ENCODE measurements around the gene GRIN1.

DNA sequence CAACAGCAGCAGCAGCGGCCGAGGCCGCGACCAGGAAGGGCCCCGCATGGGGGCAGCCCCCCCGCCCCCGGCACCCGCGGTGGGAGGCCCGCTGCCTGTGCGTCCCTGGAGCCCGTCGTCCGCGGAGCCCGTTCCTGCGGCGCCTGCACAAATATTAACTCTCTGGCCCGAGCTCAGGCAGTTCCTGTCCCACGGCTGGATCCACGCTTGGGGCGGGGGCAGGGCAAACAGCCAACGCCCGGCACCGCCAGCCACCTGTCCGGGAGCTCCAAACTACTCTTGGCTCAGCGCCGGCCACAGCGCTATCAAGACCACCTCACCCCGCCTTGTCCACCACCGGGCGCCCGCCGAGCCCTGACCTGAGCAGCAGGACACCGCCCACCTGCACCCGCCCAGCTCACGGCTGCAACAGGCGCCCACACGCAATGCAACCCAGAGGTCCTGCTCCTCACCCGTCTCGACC is 31.0 kb downstream of the GRIN1 start, which contains the start of gene LRRC26:
- no peak for TF ChIP-seq POLR2A (IDR thresholded peaks at IDR 0.05)
- TF ChIP-seq, protein P1, sequence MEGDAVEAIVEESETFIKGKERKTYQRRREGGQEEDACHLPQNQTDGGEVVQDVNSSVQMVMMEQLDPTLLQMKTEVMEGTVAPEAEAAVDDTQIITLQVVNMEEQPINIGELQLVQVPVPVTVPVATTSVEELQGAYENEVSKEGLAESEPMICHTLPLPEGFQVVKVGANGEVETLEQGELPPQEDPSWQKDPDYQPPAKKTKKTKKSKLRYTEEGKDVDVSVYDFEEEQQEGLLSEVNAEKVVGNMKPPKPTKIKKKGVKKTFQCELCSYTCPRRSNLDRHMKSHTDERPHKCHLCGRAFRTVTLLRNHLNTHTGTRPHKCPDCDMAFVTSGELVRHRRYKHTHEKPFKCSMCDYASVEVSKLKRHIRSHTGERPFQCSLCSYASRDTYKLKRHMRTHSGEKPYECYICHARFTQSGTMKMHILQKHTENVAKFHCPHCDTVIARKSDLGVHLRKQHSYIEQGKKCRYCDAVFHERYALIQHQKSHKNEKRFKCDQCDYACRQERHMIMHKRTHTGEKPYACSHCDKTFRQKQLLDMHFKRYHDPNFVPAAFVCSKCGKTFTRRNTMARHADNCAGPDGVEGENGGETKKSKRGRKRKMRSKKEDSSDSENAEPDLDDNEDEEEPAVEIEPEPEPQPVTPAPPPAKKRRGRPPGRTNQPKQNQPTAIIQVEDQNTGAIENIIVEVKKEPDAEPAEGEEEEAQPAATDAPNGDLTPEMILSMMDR (IDR thresholded peaks at IDR 0.05): no peak

Measured in thyroid gland (tissue), 4 donors.